Measurements from ENCODE around the gene ENTPD2.

Gene ENTPD2

GRCh38 chr9:137075275-137075775 lies 21.5 kb upstream of the ENTPD2 start (continued):
- TF ChIP-seq, protein P1, sequence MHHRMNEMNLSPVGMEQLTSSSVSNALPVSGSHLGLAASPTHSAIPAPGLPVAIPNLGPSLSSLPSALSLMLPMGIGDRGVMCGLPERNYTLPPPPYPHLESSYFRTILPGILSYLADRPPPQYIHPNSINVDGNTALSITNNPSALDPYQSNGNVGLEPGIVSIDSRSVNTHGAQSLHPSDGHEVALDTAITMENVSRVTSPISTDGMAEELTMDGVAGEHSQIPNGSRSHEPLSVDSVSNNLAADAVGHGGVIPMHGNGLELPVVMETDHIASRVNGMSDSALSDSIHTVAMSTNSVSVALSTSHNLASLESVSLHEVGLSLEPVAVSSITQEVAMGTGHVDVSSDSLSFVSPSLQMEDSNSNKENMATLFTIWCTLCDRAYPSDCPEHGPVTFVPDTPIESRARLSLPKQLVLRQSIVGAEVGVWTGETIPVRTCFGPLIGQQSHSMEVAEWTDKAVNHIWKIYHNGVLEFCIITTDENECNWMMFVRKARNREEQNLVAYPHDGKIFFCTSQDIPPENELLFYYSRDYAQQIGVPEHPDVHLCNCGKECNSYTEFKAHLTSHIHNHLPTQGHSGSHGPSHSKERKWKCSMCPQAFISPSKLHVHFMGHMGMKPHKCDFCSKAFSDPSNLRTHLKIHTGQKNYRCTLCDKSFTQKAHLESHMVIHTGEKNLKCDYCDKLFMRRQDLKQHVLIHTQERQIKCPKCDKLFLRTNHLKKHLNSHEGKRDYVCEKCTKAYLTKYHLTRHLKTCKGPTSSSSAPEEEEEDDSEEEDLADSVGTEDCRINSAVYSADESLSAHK (tag by site-specific recombination; IDR thresholded peaks at IDR 0.05): no peak
- peak; percentile 50; the same call in 1 of the 2 replicates for TF ChIP-seq ZNF394 (tag by site-specific recombination; IDR thresholded peaks at IDR 0.05; ENCODE audit: borderline replicate concordance)
- TF ChIP-seq ZNF610 (tag by site-specific recombination; IDR thresholded peaks at IDR 0.05; ENCODE audit: borderline replicate concordance): no peak
- TF ChIP-seq KLF1 (tag by site-specific recombination; IDR thresholded peaks at IDR 0.05): peak; percentile 58
- TF ChIP-seq, protein P2, sequence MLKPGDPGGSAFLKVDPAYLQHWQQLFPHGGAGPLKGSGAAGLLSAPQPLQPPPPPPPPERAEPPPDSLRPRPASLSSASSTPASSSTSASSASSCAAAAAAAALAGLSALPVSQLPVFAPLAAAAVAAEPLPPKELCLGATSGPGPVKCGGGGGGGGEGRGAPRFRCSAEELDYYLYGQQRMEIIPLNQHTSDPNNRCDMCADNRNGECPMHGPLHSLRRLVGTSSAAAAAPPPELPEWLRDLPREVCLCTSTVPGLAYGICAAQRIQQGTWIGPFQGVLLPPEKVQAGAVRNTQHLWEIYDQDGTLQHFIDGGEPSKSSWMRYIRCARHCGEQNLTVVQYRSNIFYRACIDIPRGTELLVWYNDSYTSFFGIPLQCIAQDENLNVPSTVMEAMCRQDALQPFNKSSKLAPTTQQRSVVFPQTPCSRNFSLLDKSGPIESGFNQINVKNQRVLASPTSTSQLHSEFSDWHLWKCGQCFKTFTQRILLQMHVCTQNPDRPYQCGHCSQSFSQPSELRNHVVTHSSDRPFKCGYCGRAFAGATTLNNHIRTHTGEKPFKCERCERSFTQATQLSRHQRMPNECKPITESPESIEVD (tag by site-specific recombination; IDR thresholded peaks at IDR 0.05): no peak
- no peak for TF ChIP-seq ZNF133 (tag by site-specific recombination; IDR thresholded peaks at IDR 0.05)
- no peak for TF ChIP-seq BCL11B (tag by site-specific recombination; IDR thresholded peaks at IDR 0.05; ENCODE audit: low read depth)
- TF ChIP-seq ZNF311 (tag by site-specific recombination; IDR thresholded peaks at IDR 0.05; ENCODE audit: borderline replicate concordance): no peak
- TF ChIP-seq ZNF626 (tag by site-specific recombination; IDR thresholded peaks at IDR 0.05): no peak
- TF ChIP-seq, protein P3, sequence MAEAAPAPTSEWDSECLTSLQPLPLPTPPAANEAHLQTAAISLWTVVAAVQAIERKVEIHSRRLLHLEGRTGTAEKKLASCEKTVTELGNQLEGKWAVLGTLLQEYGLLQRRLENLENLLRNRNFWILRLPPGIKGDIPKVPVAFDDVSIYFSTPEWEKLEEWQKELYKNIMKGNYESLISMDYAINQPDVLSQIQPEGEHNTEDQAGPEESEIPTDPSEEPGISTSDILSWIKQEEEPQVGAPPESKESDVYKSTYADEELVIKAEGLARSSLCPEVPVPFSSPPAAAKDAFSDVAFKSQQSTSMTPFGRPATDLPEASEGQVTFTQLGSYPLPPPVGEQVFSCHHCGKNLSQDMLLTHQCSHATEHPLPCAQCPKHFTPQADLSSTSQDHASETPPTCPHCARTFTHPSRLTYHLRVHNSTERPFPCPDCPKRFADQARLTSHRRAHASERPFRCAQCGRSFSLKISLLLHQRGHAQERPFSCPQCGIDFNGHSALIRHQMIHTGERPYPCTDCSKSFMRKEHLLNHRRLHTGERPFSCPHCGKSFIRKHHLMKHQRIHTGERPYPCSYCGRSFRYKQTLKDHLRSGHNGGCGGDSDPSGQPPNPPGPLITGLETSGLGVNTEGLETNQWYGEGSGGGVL (tag by site-specific recombination; IDR thresholded peaks at IDR 0.05): peak; percentile 74

DNA sequence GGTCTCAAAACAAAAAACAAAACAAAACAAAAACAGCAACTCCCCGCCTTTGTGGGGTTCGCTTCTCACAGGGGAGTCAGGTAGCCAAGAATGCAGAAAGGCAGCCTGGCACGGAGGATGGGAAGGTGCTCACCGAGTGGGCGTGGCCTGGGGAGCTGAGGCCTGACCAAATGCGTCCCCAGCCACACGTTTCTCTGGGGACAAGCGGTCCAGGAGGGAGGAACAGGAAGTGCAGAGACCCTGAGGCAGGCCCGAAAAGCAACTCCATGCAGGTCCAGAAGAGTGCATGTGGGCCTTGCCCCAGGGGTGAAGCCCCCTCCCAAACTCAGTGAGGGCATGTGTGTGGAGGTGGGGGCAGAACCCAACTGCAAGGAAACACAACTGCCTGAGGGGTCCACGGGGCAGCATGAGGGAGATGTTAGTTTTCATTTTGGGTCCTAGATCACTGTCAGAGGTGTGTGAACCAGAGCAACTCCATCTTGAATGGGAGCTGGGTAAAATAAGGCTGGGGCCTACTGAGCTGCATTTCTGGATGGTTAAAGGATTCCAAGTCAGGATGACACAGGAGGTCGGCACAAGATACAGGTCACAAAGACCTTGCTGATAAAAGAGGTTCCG lies 20.9 kb upstream of the ENTPD2 start:
- ChIA-PET CTCF (interaction anchor here (0.7 to 1.2 kb wide), 5 partner anchors 9 to 260 kb away, joined by 3 to 8 read pairs (median 4); no protein-coding TSS in a partner anchor), POLR2A (interaction anchor here (0.9 kb wide), 1 partner anchor 12 kb away, joined by 3 read pairs; the partner anchor contains the start of gene MAN1B1)
- H3K36me3 ChIP-seq (ENCODE audit: control insufficient read depth in 2 of 2, insufficient read depth in 1 of 2, low read length in 2 of 2): peaks cover 0 to 14% of the 10 kb centered on the region in 2 experiments; a peak in 1 of 3 replicates
- no peak overlapping the region for H3K4me3 ChIP-seq (ENCODE audit: low read depth, low read length)
- H3K4me1 ChIP-seq (ENCODE audit: control insufficient read depth, insufficient read depth, low read length): peaks cover 3% of the 10 kb centered on the region
- H3K9me3 ChIP-seq (ENCODE audit: control insufficient read depth, insufficient read depth, low read depth, low read length): no peaks in the 10 kb centered on the region
- H3K27ac ChIP-seq (ENCODE audit: extremely low read depth, low read depth, low read length): no peak overlapping the region
- TF ChIP-seq YY1 (tag by site-specific recombination; IDR thresholded peaks at IDR 0.05): 0 out of 2 replicates have a peak, but pooled peaks have one; percentile 20
- TF ChIP-seq KLF9 (tag by site-specific recombination; IDR thresholded peaks at IDR 0.05; ENCODE audit: low read depth): peak; percentile 71
- TF ChIP-seq, protein P3 (tag by site-specific recombination; IDR thresholded peaks at IDR 0.05): no peak
- no peak for TF ChIP-seq SP3 (tag by site-specific recombination; IDR thresholded peaks at IDR 0.05)
- no peak for TF ChIP-seq ZNF600 (tag by site-specific recombination; IDR thresholded peaks at IDR 0.05)
- no peak for TF ChIP-seq ZNF629 (tag by site-specific recombination; IDR thresholded peaks at IDR 0.05)
- no peak for TF ChIP-seq GLI4 (tag by site-specific recombination; IDR thresholded peaks at IDR 0.05)
- TF ChIP-seq SP7 (tag by site-specific recombination; IDR thresholded peaks at IDR 0.05): no peak
- TF ChIP-seq ZNF350 (tag by site-specific recombination; IDR thresholded peaks at IDR 0.05): no peak
- no peak for TF ChIP-seq ZNF768 (tag by site-specific recombination; IDR thresholded peaks at IDR 0.05)
- TF ChIP-seq HOXA7 (CRISPR knock-in tag; IDR thresholded peaks at IDR 0.05; ENCODE audit: borderline replicate concordance): no peak
- TF ChIP-seq ZNF10 (tag by site-specific recombination; IDR thresholded peaks at IDR 0.05): no peak
- TF ChIP-seq ZBTB17 (tag by site-specific recombination; IDR thresholded peaks at IDR 0.05): no peak
